DMS 273 (cell line): ENCODE results near the gene PTGS2.
A peak's percentile ranks its signal among the peaks of the same experiment; 100 is the strongest.

Experiments used
- DNase-seq: peaks from one replicate; lab custom pipeline; 2025; ENCODE audit not compliant: unreplicated experiment; lab: John Stamatoyannopoulos, UW

Gene PTGS2

GRCh38 chr1:186680245-186681061, at the start of gene PTGS2:
TSS of gene PTGS2 (minus strand) at chr1:186680423. CDS start at chr1:186680290, 133 bp downstream.
- peak; percentile 56 for DNase-seq

DNA sequence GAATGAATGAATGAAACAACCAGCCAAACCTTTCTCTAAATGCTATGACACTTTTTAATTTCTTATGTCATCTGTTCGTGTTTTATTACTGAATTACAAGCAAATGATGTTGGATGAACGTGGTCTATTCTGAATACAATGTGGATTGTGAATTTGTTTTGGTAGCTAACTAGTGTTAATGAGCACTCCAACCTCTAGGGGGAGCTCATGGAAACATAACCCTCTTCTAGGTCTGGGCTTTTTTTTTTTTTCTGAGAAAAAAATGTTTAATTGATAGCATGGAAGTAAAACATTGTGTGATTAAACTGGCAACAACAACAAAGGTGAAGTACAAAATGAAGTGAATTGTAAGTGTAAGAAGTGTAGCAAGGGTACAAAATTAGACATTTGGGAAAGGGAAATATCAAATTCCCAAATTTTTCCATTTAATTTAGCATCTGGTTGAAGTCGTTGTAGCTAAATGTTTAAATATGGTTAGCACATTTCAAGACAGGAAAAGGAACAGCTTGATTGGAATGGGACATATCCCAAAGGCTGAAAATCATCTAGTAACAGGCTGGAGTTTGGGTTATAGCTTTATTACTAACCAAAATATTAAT, 42.6 kb upstream of the PTGS2 start:
- DNase-seq, result peak; percentile 61

- DNase-seq, result no peak
Measured at GRCh38 chr1:186717286-186717685, 37.1 kb upstream of the PTGS2 start.

GRCh38 chr1:186715887-186716809, 35.9 kb upstream of the PTGS2 start:
- no peak for DNase-seq

DNA sequence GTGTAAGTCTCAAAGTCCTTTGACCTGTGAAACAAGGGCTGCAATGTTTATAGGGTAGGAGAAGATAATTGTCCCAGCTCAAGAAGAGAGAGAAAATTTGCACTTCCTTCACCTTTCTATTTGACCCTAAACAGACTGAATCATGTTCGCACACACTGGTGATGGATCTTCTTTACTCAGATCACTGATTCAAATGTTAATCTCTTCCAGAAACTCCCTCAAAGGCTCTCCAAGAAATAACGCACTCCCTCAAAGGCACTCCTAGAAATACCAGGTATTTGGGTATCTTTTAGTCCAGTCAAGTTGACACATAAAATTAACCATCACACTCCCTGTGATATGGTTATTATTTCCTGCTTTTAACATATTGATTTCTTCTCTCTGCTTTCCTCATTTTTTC, 30.5 kb upstream of the PTGS2 start:
- DNase-seq, result no peak

DNA sequence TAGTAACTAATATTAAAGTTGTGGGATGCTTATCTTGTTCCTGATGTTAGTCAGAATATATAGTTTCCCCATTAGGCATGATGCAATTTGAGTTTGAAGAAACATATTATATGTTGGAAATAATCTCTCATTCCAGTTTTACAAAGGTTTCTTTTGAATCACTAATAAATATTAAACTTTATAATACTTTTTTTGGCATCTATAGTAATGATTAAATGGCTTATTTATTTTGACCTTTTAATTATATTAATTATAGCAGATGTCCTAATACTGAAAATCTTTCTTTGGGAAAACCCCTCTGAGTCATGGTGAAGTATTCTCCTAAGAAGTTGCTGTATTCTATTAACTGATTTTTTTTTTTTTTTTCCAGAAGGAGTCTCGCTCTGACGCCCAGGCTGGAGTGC, 28.5 kb upstream of the PTGS2 start:
- DNase-seq, result no peak

DNA sequence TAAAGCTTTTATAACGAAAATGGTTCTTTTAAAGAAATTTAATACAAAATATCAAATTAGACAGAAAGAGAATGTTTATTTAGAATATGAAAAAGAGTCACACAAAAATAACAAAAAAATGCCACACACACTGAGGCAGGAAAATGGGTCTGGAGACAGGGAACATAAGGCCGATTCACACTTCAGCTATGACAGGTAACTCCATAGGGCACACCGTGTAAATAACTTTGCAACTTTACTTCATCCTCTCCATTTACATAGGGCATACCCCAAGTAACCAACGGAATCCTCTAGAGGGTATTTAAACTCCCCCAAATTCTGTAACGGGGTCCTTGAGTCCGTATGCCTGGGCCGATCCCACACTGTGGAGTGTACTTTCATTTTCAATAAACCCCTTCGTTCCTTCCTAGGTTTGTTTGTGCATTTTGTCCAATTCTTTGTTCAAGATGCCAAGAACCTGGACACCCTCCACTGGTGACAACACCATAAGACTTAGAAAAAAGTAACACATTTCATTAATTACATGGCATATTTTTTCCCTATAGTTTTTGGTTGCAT, 23.1 kb upstream of the PTGS2 start:
- no peak for DNase-seq

- DNase-seq, result no peak
Measured at GRCh38 chr1:186700722-186701121, 20.5 kb upstream of the PTGS2 start.

- DNase-seq, result no peak
Measured at GRCh38 chr1:186699519-186699918, 19.3 kb upstream of the PTGS2 start.

DNA sequence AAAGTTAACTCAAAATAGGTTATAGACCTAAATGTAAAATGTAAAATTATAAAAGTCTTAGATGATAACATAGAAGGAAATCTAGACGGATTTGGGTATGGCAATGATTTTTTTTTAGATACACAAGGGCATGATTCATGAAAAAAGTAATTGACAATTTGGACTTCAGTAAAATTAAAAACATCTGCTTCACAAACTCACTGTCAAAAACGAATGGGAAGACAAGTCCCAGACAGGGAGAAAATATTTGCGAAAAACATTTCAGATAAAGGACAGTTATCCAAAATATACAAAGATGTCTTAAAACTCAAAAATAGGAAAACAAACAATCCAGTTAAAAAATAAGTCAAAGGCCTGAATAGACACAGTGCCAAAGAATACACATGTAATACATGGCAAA, 9.7 kb upstream of the PTGS2 start:
- DNase-seq, result no peak

- DNase-seq, result no peak
Measured at GRCh38 chr1:186689376-186689775, 9.2 kb upstream of the PTGS2 start.

- no peak for DNase-seq
Measured at GRCh38 chr1:186683652-186684410, 3.6 kb upstream of the PTGS2 start.

DNA sequence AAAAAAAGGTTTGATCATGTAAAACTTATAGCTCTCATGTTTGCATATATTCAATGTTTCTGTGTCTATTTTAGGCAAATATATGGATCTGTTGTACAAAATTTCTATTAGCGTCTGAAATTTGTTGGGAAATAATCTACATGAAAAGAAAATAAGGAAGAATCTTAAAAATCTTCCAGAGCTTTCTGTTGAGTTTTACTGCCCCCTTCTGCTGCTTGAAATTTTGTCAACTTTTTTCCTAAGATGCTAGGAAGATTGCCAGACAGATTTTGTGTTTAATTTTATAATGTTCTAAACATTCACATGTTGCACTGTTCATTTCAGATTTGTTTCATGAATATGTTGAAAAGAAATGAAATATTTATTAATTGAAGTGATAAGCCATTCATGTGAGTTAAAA, 2.5 kb upstream of the PTGS2 start:
- no peak for DNase-seq

DNA sequence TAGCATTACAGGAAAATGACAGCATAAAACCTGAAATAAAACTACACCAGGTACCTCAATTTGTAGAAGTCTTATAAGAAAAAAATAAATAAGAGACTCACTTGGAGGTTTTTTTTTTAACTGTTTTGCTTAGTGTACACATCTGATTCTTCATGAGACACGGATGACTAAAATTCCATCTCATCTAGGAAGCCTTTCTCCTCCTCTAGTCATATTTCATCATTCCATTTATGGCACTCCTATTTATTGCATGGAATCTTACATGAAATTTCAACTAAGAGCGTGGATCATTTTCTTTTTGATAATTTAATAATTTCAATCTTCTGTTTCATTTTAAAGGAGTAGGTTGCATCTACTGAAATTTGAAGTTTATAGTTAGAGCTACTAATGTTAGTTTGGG, 1.6 kb upstream of the PTGS2 start:
- DNase-seq, result no peak

- no peak for DNase-seq
Measured at GRCh38 chr1:186681121-186681520, 898 bp upstream of the PTGS2 start.

- DNase-seq, result no peak
Measured at GRCh38 chr1:186679924-186680244, 339 bp downstream of the PTGS2 start.

- no peak for DNase-seq
Measured at GRCh38 chr1:186678155-186678554, 2.1 kb downstream of the PTGS2 start.

- DNase-seq, result no peak
Measured at GRCh38 chr1:186672596-186672995, 7.6 kb downstream of the PTGS2 start.

DNA sequence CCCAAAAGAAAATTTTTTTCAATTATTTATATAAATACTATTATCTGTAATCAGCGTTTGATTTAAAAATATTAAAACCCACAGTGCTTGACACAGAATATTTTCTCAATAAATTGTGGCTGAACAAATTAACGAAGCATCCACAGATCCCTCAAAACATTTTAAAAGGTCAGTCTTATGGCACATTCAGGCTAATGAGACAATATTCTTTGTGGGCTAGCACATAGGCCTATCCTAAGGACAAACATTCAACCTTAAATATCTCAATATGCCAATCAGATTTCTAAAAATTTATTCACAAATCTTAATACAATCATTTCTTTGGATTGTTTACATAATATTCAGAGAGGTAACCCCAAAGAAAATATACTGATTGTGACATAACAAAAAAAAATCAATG, 8.1 kb downstream of the PTGS2 start:
- DNase-seq, result no peak

GRCh38 chr1:186671136-186671825, 8.9 kb downstream of the PTGS2 start:
- DNase-seq, result no peak
